ENCODE measurements around the gene MTA3. TPM values are rescaled to one million over a fixed set of nuclear protein-coding genes. Genes with fewer than 3 reads are reported as not detected.

The MTA3 gene
- total and polyA plus RNA-seq, 9 of the 15 experiments (the other 6 are each of a cell fraction or from before 2014, with no cell fraction given) = 12.4 to 39.6 (median 23.5) TPM

- ChIA-PET POLR2A (interaction anchor here (1.1 kb wide), 1 partner anchor 8 kb away, joined by 3 read pairs; no protein-coding TSS in a partner anchor), CTCF (ENCODE audit: low intra/inter-chr PET ratio) (no interaction called here)
- no peaks in the 10 kb centered on the region for H3K9me3 ChIP-seq (replicated peaks; ENCODE audit: control insufficient read depth, insufficient read depth, low read depth, low read length)
- FAIRE-seq = no peak
- no peaks in the 10 kb centered on the region for H3K9me1 ChIP-seq (ENCODE audit: control insufficient read depth, insufficient read depth, low read length)
- no peak within 1 kb of the TSS for H2AFZ ChIP-seq (ENCODE audit: low read depth, low read length)
- H3K4me1 ChIP-seq (replicated peaks in 1 of 2; ENCODE audit: control insufficient read depth in 2 of 2, insufficient read depth in 2 of 2, low read length in 2 of 2) = peaks cover 0 to 11% of the 10 kb centered on the region in 2 experiments; a peak in 1 of 5 replicates
- no peak within 1 kb of the TSS for H3K4me3 ChIP-seq
- H3K36me3 ChIP-seq (ENCODE audit: control insufficient read depth, insufficient read depth, low read length) = no peaks in the 10 kb centered on the region
- H3K4me2 ChIP-seq (ENCODE audit: insufficient read depth, low read length) = no peak within 1 kb of the TSS
- DNase-seq (ENCODE audit: extremely low read depth in 1 of 4, low spot score in 3 of 4) = no peak
- H3K79me2 ChIP-seq (ENCODE audit: control insufficient read depth, insufficient read depth, low read length) = no peaks in the 10 kb centered on the region
- no peak for ATAC-seq
- peaks cover 2 to 29% of the 10 kb centered on the region in 2 experiments; a peak in 4 of 5 replicates for H3K27me3 ChIP-seq (ENCODE audit: control insufficient read depth in 2 of 2, insufficient read depth in 2 of 2, low read length in 2 of 2)
- intact Hi-C loops (cut with micrococcal nuclease) = no loop called here
- TF ChIP-seq HDAC3 (IDR thresholded peaks at IDR 0.05; ENCODE audit: borderline replicate concordance, partially characterized antibody) (no peak), ZNF239 (CRISPR knock-in tag; IDR thresholded peaks at IDR 0.05) (no peak), ZNF140 (CRISPR knock-in tag; IDR thresholded peaks at IDR 0.05) (no peak), PHF21A (IDR thresholded peaks at IDR 0.05; ENCODE audit: borderline replicate concordance, low read depth) (no peak), E2F1 (CRISPR knock-in tag; IDR thresholded peaks at IDR 0.05) (no peak), YBX1 (IDR thresholded peaks at IDR 0.05) (no peak), RUNX1 (IDR thresholded peaks at IDR 0.05; ENCODE audit: low read depth) (no peak), ZNF583 (CRISPR knock-in tag; IDR thresholded peaks at IDR 0.05) (no peak), ZBTB8A (IDR thresholded peaks at IDR 0.05; ENCODE audit: partially characterized antibody) (no peak), MCM2 (IDR thresholded peaks at IDR 0.05; ENCODE audit: low read depth) (no peak), ZNF354B (CRISPR knock-in tag; IDR thresholded peaks at IDR 0.05) (no peak), HMG20B (CRISPR knock-in tag; IDR thresholded peaks at IDR 0.05) (no peak), HNRNPLL (IDR thresholded peaks at IDR 0.05; ENCODE audit: low read depth, low read length, poor library complexity, severe bottlenecking) (no peak), BHLHE40 (IDR thresholded peaks at IDR 0.05; ENCODE audit: low read length) (no peak), RBFOX2 (IDR thresholded peaks at IDR 0.05; ENCODE audit: low read depth, low read length) (no peak), POLR2A (conservative IDR thresholded peaks at IDR 0.05) (no peak), DLX4 (CRISPR knock-in tag; IDR thresholded peaks at IDR 0.05) (no peak)
- no peaks in the 10 kb centered on the region for H4K20me1 ChIP-seq (replicated peaks; ENCODE audit: control insufficient read depth, insufficient read depth, low read length)
- BruUV-seq (replicated peaks) = no TSS peak
- no peak within 1 kb of the TSS for H3K27ac ChIP-seq (ENCODE audit: extremely low read depth, low read depth, low read length)
- in situ Hi-C loops (cut with MboI) = loop anchor here (25.0 kb wide), 1 partner anchor 280 kb away; no protein-coding TSS in a partner anchor
- no peak within 1 kb of the TSS for H3K9ac ChIP-seq (ENCODE audit: insufficient read depth in 1 of 2, low read depth in 2 of 2, low read length in 2 of 2)
- WGBS (ENCODE audit: insufficient coverage, low coverage, missing lambda C conversion rate) = 58% methylated on average over 24 of the region's 75 CpGs
Measured at GRCh38 chr2:42792583-42793333, 224.3 kb downstream of the MTA3 start, which contains the start of gene HAAO. Gene HAAO (minus strand): TSS chr2:42792583. CDS start chr2:42792536, 47 bp downstream.

Measured in K562 (cell line).